ENCODE measurements around the gene CD80.
A peak's percentile ranks its signal among the peaks of the same experiment; 100 is the strongest.

CD80 gene

GRCh38 chr3:119559441-119559963 lies at the start of gene CD80:
TSS of gene CD80 (minus strand) at chr3:119559614. CDS start at chr3:119557728, 1,886 bp downstream.
- peak; percentile 36; the same call in 1 of the 2 replicates for TF ChIP-seq RAD21 (IDR thresholded peaks at IDR 0.05; ENCODE audit: low read depth)
- no peak for TF ChIP-seq FOXM1 (IDR thresholded peaks at IDR 0.05; ENCODE audit: borderline replicate concordance, low read depth)
- no peak for TF ChIP-seq NFIC (IDR thresholded peaks at IDR 0.05)
- no peak for TF ChIP-seq USF1 (IDR thresholded peaks at IDR 0.05)
- no peak for TF ChIP-seq YY1 (IDR thresholded peaks at IDR 0.05; ENCODE audit: low read depth)
- no peak for TF ChIP-seq CEBPB (IDR thresholded peaks at IDR 0.05)

- TF ChIP-seq EP300 (IDR thresholded peaks at IDR 0.05; ENCODE audit: borderline replicate concordance) = no peak
Measured at GRCh38 chr3:119608405-119609000, 49.1 kb upstream of the CD80 start.

GRCh38 chr3:119604878-119605277 lies 45.5 kb upstream of the CD80 start:
- TF ChIP-seq MAX (IDR thresholded peaks at IDR 0.05) (no peak), TEAD4 (IDR thresholded peaks at IDR 0.05) (no peak), RAD21 (IDR thresholded peaks at IDR 0.05; ENCODE audit: low read depth) (no peak), ZBTB7A (IDR thresholded peaks at IDR 0.05; ENCODE audit: low read depth) (no peak), USF1 (IDR thresholded peaks at IDR 0.05) (no peak), EGR1 (IDR thresholded peaks at IDR 0.05) (no peak), TCF12 (IDR thresholded peaks at IDR 0.05; ENCODE audit: low read depth) (no peak), CREB1 (IDR thresholded peaks at IDR 0.05; ENCODE audit: low read depth) (no peak), EP300 (IDR thresholded peaks at IDR 0.05; ENCODE audit: borderline replicate concordance) (no peak), NFIC (IDR thresholded peaks at IDR 0.05) (no peak), YY1 (IDR thresholded peaks at IDR 0.05; ENCODE audit: low read depth) (no peak), TAF1 (IDR thresholded peaks at IDR 0.05; ENCODE audit: low read depth) (no peak), CEBPB (IDR thresholded peaks at IDR 0.05) (no peak)

GRCh38 chr3:119602676-119603075 lies 43.3 kb upstream of the CD80 start:
- TF ChIP-seq EP300 (IDR thresholded peaks at IDR 0.05; ENCODE audit: borderline replicate concordance) = no peak
- no peak for TF ChIP-seq TAF1 (IDR thresholded peaks at IDR 0.05; ENCODE audit: low read depth)
- TF ChIP-seq USF1 (IDR thresholded peaks at IDR 0.05) = no peak
- no peak for TF ChIP-seq REST (IDR thresholded peaks at IDR 0.05; ENCODE audit: low read depth)
- no peak for TF ChIP-seq CEBPB (IDR thresholded peaks at IDR 0.05)
- TF ChIP-seq FOXM1 (IDR thresholded peaks at IDR 0.05; ENCODE audit: borderline replicate concordance, low read depth) = no peak
- TF ChIP-seq TEAD4 (IDR thresholded peaks at IDR 0.05) = no peak
- TF ChIP-seq EGR1 (IDR thresholded peaks at IDR 0.05) = no peak
- TF ChIP-seq CREB1 (IDR thresholded peaks at IDR 0.05; ENCODE audit: low read depth) = no peak
- no peak for TF ChIP-seq YY1 (IDR thresholded peaks at IDR 0.05; ENCODE audit: low read depth)
- no peak for TF ChIP-seq RAD21 (IDR thresholded peaks at IDR 0.05; ENCODE audit: low read depth)
- TF ChIP-seq TCF12 (IDR thresholded peaks at IDR 0.05; ENCODE audit: low read depth) = no peak
- TF ChIP-seq ZBTB7A (IDR thresholded peaks at IDR 0.05; ENCODE audit: low read depth) = no peak
- no peak for TF ChIP-seq MAX (IDR thresholded peaks at IDR 0.05)
- no peak for TF ChIP-seq NFIC (IDR thresholded peaks at IDR 0.05)

GRCh38 chr3:119601154-119601553 lies 41.7 kb upstream of the CD80 start:
- TF ChIP-seq TCF12 (IDR thresholded peaks at IDR 0.05; ENCODE audit: low read depth) (no peak), REST (IDR thresholded peaks at IDR 0.05; ENCODE audit: low read depth) (no peak)

GRCh38 chr3:119600732-119601131 lies 41.3 kb upstream of the CD80 start:
- no peak for TF ChIP-seq ZBTB7A (IDR thresholded peaks at IDR 0.05; ENCODE audit: low read depth)
- peak; percentile 57 for TF ChIP-seq RAD21 (IDR thresholded peaks at IDR 0.05; ENCODE audit: low read depth)
- no peak for TF ChIP-seq TCF12 (IDR thresholded peaks at IDR 0.05; ENCODE audit: low read depth)

Data from Ishikawa (cell line).